ENCODE measurements around the gene CENPT. TPM values are rescaled to one million over a fixed set of nuclear protein-coding genes. Genes with fewer than 3 reads are reported as not detected.

The CENPT gene
- polyA plus RNA-seq, 3 donors: 52.1 to 59.4 (median 57.7) TPM

- DNase-seq: no peak
These were observed 68.1 kb downstream of the CENPT start for GRCh38 chr16:67779256-67780014.

Other genes starting within 250 kb of the CENPT start
- 1 to 10 TPM in 2 of 3 donors, under 1 TPM in 1; 0.95 to 2.1 (median 1.3) TPM for gene CARMIL2, start 202.5 kb downstream of the CENPT start, polyA plus RNA-seq (ENCODE audit: insufficient read length in 3 of 3)
- gene ACD, start 187.4 kb downstream of the CENPT start, polyA plus RNA-seq (ENCODE audit: insufficient read length in 3 of 3): 10 to 100 TPM; 23.7 to 31.6 (median 26.6) TPM
- 1 to 10 TPM; 3.5 to 3.9 (median 3.6) TPM for gene PARD6A, start 186.7 kb downstream of the CENPT start, polyA plus RNA-seq (ENCODE audit: insufficient read length in 3 of 3)
- 10 to 100 TPM; 26.7 to 36.6 (median 29.2) TPM for gene ENKD1, start 180.9 kb downstream of the CENPT start, polyA plus RNA-seq (ENCODE audit: insufficient read length in 3 of 3)
- 1 to 10 TPM; 4.2 to 5.0 (median 4.8) TPM for gene C16orf86, start 180.9 kb downstream of the CENPT start, polyA plus RNA-seq (ENCODE audit: insufficient read length in 3 of 3)
- gene GFOD2, start 128.4 kb downstream of the CENPT start, polyA plus RNA-seq (ENCODE audit: insufficient read length in 3 of 3): 10 to 100 TPM; 23.6 to 26.2 (median 24.6) TPM
- 10 to 100 TPM; 24.4 to 31.6 (median 30.9) TPM for gene RANBP10, start 41.1 kb downstream of the CENPT start, polyA plus RNA-seq (ENCODE audit: insufficient read length in 3 of 3)
- gene TSNAXIP1, start 40.8 kb downstream of the CENPT start, polyA plus RNA-seq (ENCODE audit: insufficient read length in 3 of 3): 1 to 10 TPM; 6.9 to 9.9 (median 8.9) TPM
- gene THAP11, start 5.4 kb downstream of the CENPT start, polyA plus RNA-seq (ENCODE audit: insufficient read length in 3 of 3): 10 to 100 TPM; 30.9 to 39.5 (median 33.4) TPM
- 100 to 1,000 TPM; 122 to 133 (median 127) TPM for gene NUTF2, start 760 bp downstream of the CENPT start, polyA plus RNA-seq (ENCODE audit: insufficient read length in 3 of 3)
- gene EDC4, start 25.4 kb upstream of the CENPT start, polyA plus RNA-seq (ENCODE audit: insufficient read length in 3 of 3): 10 to 100 TPM; 91.3 to 99.6 (median 95.2) TPM
- gene NRN1L, start 37.2 kb upstream of the CENPT start, polyA plus RNA-seq (ENCODE audit: insufficient read length in 3 of 3): 1 to 10 TPM in 1 of 3 donors, under 1 TPM in 2; 0.51 to 1.8 (median 0.98) TPM
- 10 to 100 TPM; 38.0 to 42.6 (median 41.5) TPM for gene PSKH1, start 45.6 kb upstream of the CENPT start, polyA plus RNA-seq (ENCODE audit: insufficient read length in 3 of 3)
- gene CTRL, start 84.2 kb upstream of the CENPT start, polyA plus RNA-seq (ENCODE audit: insufficient read length in 3 of 3): 10 to 100 TPM in 1 of 3 donors, 1 to 10 TPM in 2; 8.4 to 10.3 (median 9.2) TPM
- gene PSMB10, start 89.2 kb upstream of the CENPT start, polyA plus RNA-seq (ENCODE audit: insufficient read length in 3 of 3): 10 to 100 TPM; 28.2 to 30.8 (median 30.1) TPM
- 10 to 100 TPM; 18.0 to 27.4 (median 26.8) TPM for gene LCAT, start 96.4 kb upstream of the CENPT start, polyA plus RNA-seq (ENCODE audit: insufficient read length in 3 of 3)
- gene SLC12A4, start 120.9 kb upstream of the CENPT start, polyA plus RNA-seq (ENCODE audit: insufficient read length in 3 of 3): 10 to 100 TPM; 30.1 to 40.9 (median 40.9) TPM
- gene DPEP3, start 132.8 kb upstream of the CENPT start, polyA plus RNA-seq (ENCODE audit: insufficient read length in 3 of 3): under 1 TPM in 1 of 3 donors, not detected in 2; 0.17 TPM
- 1 to 10 TPM in 2 of 3 donors, under 1 TPM in 1; 0.75 to 1.6 (median 1.1) TPM for gene DPEP2, start 151.8 kb upstream of the CENPT start, polyA plus RNA-seq (ENCODE audit: insufficient read length in 3 of 3)
- not detected for gene DPEP2NB, start 168.2 kb upstream of the CENPT start, polyA plus RNA-seq (ENCODE audit: insufficient read length in 3 of 3)
- 10 to 100 TPM; 10.6 to 12.5 (median 11.3) TPM for gene DDX28, start 175.5 kb upstream of the CENPT start, polyA plus RNA-seq (ENCODE audit: insufficient read length in 3 of 3)
- 10 to 100 TPM; 12.3 to 20.4 (median 15.9) TPM for gene DUS2, start 175.6 kb upstream of the CENPT start, polyA plus RNA-seq (ENCODE audit: insufficient read length in 3 of 3)
- 10 to 100 TPM; 30.9 to 35.0 (median 33.5) TPM for gene NFATC3, start 237.7 kb upstream of the CENPT start, polyA plus RNA-seq (ENCODE audit: insufficient read length in 3 of 3)

Measured in renal pelvis (tissue), 4 donors.